RWPE2 (cell line): Measurements from ENCODE around the gene GSTM4.

Experiments
- ATAC-seq: fragments of 200-7000 bp; cut with Tn5 transposase; 3 replicates; pipeline ENCODE4 v1.9.1; 2021; ENCODE audit warnings: low read depth
- DNase-seq: peaks from one replicate; pipeline ENCODE4 v3.0.0-alpha.2; 2020; ENCODE audit warnings: low spot score
- H3K27ac ChIP-seq: fragments of 450-650 bp; 2 replicates; pipeline ENCODE4 v1.5.1; 2017; ENCODE audit warnings: mild to moderate bottlenecking; ENCODE audit not compliant: poor library complexity, severe bottlenecking
- H3K27me3 ChIP-seq: fragments of 250-450 bp; sonication (Bioruptor Pico); 2 replicates; pipeline ENCODE4 v1.5.1; 2021; ENCODE audit warnings: mild to moderate bottlenecking, moderate library complexity; ENCODE audit not compliant: insufficient read depth, poor library complexity, severe bottlenecking
- H3K36me3 ChIP-seq: fragments of 250-450 bp; sonication (Bioruptor Pico); 2 replicates; pipeline ENCODE4 v1.5.1; 2020; ENCODE audit warnings: low read depth, mild to moderate bottlenecking, moderate library complexity
- H3K4me1 ChIP-seq: fragments of 250-450 bp; sonication (Bioruptor Pico); 2 replicates; pipeline ENCODE4 v1.5.1; 2021; ENCODE audit warnings: mild to moderate bottlenecking, moderate library complexity; ENCODE audit not compliant: insufficient read depth, poor library complexity, severe bottlenecking
- H3K4me3 ChIP-seq: fragments of 250-450 bp; sonication (Bioruptor Pico); 2 replicates; pipeline ENCODE4 v1.5.1; 2021; ENCODE audit warnings: mild to moderate bottlenecking, moderate library complexity; ENCODE audit not compliant: severe bottlenecking
- H3K9me3 ChIP-seq: fragments of 250-450 bp; sonication (Bioruptor Pico); 2 replicates; pipeline ENCODE4 v1.5.1; 2021; ENCODE audit warnings: mild to moderate bottlenecking, moderate library complexity; ENCODE audit not compliant: severe bottlenecking
- TF ChIP-seq, protein P1 (sequence below): fragments of 450-650 bp; IDR thresholded peaks from one replicate; pipeline ENCODE4 v1.5.1; 2017; ENCODE audit warnings: mild to moderate bottlenecking, moderate library complexity; ENCODE audit not compliant: poor library complexity, severe bottlenecking

GSTM4 gene

DNA sequence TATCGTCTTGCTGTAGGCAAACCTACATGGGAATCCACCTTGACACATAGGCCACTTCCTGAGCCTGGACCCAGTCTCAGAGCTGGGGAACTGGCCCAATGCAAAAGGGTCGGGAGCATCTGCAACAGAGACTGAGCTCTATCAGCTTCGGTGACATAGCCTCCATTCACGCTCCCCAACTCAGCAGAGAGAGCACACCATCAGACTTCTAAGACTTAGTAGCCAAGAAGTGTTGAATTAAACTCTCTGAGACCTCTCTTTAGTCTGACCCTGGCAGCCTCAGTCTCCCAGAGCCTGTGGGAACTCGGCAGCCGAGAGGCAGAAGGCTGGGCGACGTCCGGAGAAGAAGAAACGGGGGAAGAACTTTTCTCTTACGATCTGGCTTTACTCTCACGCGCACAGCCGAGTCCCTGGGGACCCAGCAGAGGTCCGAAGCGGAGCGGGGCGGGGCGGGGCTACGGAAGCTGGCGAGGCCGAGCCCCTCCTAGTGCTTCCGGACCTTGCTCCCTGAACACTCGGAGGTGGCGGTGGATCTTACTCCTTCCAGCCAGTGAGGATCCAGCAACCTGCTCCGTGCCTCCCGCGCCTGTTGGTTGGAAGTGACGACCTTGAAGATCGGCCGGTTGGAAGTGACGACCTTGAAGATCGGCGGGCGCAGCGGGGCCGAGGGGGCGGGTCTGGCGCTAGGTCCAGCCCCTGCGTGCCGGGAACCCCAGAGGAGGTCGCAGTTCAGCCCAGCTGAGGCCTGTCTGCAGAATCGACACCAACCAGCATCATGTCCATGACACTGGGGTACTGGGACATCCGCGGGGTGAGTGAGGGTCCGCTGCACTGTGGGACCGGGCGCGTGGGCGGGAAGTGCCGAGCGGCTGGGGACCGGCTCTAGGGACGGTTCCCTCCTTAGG is at the start of gene GSTM4:
Gene GSTM4, plus strand, starts transcription at position 485 of the 905 bp plus-strand sequence. Its CDS starts 291 bp downstream, at position 776.
- ATAC-seq (peak; percentile 82), DNase-seq (no peak)
- Histone ChIP-seq H3K4me1 (peaks cover 30% of the 10 kb centered on the region), H3K4me3 (peak within 1 kb of the TSS; percentile 50), H3K27me3 (no peaks in the 10 kb centered on the region), H3K9me3 (no peaks in the 10 kb centered on the region), H3K27ac (no peak within 1 kb of the TSS), H3K36me3 (no peaks in the 10 kb centered on the region)
- TF ChIP-seq, protein P1, sequence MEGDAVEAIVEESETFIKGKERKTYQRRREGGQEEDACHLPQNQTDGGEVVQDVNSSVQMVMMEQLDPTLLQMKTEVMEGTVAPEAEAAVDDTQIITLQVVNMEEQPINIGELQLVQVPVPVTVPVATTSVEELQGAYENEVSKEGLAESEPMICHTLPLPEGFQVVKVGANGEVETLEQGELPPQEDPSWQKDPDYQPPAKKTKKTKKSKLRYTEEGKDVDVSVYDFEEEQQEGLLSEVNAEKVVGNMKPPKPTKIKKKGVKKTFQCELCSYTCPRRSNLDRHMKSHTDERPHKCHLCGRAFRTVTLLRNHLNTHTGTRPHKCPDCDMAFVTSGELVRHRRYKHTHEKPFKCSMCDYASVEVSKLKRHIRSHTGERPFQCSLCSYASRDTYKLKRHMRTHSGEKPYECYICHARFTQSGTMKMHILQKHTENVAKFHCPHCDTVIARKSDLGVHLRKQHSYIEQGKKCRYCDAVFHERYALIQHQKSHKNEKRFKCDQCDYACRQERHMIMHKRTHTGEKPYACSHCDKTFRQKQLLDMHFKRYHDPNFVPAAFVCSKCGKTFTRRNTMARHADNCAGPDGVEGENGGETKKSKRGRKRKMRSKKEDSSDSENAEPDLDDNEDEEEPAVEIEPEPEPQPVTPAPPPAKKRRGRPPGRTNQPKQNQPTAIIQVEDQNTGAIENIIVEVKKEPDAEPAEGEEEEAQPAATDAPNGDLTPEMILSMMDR, result no peak

DNA sequence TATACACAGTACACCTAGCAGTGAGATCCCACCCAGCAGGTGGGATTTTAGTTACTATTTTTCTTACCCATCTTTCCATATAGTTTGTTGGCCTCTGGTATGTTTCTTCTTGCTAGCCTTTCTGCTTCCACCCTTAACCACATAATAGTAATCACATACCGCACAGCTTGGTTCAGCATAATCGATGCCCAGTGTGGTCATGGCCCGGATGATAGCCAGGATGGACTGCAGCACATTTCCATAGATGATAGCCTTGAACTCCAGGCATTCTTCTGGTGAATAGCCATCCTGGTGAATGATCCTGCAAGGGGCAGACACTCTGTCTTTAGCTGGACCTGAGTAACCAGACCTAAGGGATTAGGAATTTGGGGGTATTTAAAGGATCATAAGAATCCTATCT is 46.0 kb upstream of the GSTM4 start:
- H3K27me3 ChIP-seq, result no peaks in the 10 kb centered on the region
- ATAC-seq (no peak), DNase-seq (no peak)
- no peak overlapping the region for H3K4me3 ChIP-seq
- TF ChIP-seq, protein P1, result no peak
- no peaks in the 10 kb centered on the region for H3K36me3 ChIP-seq
- H3K9me3 ChIP-seq, result no peaks in the 10 kb centered on the region
- H3K27ac ChIP-seq, result no peak overlapping the region
- no peaks in the 10 kb centered on the region for H3K4me1 ChIP-seq

GRCh38 chr1:109610609-109611307 is 45.1 kb upstream of the GSTM4 start:
- Histone ChIP-seq H3K4me1 (no peaks in the 10 kb centered on the region), H3K27me3 (no peaks in the 10 kb centered on the region), H3K27ac (no peak overlapping the region), H3K36me3 (no peaks in the 10 kb centered on the region), H3K4me3 (no peak overlapping the region), H3K9me3 (no peaks in the 10 kb centered on the region)
- peak; percentile 14; the same call in 1 of the 3 replicates for ATAC-seq
- TF ChIP-seq, protein P1, result no peak
- no peak for DNase-seq

DNA sequence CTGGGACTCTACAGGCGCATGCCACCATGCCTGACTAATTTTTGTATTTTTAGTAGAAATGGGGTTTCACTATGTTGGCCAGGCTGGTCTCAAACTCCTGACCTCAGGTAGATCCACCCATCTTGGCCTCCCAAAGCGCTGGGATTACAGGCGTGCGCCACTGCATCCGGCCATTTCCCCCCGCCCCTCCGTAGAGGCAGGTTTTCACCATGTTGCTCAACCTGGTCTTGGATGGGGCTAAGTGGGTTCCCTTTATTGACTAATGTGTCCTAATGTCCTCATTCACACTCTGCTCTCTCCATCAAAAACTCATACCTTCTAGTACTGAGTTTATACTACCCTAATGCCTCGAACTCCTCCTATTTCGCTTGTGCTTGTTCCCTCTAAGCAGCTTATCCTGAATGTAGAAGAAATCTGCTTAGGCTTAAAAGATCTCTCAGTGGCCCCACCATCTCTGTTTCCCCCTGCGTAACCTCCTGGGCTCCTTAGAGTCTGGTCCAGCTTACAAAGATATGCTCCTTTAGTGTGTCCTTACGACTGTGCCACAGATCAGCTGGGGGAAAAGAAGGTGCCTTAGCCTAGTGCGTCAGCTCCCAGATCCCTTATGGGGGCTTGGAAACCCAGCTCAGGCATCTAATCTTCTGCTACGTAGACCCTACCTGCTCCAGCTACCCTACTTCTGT is 44.5 kb upstream of the GSTM4 start:
- TF ChIP-seq, protein P1, result no peak
- ATAC-seq, result no peak
- Histone ChIP-seq H3K27ac (no peak overlapping the region), H3K36me3 (no peaks in the 10 kb centered on the region), H3K27me3 (no peaks in the 10 kb centered on the region), H3K4me1 (no peaks in the 10 kb centered on the region), H3K9me3 (no peaks in the 10 kb centered on the region), H3K4me3 (no peak overlapping the region)
- no peak for DNase-seq
